HG03469 (cell line): Measurements from ENCODE around the gene RMRP.
"Not testable (repeated sequence)": the region's sequence is repeated elsewhere in the genome, so short reads cannot be mapped to it uniquely, and the experiment has no call there.

Experiments used
- ATAC-seq: cut with Tn5 transposase; IDR thresholded peaks from one replicate; pipeline ENCODE4 v1.9.1; 2021; ENCODE audit warnings: mild to moderate bottlenecking, moderate library complexity, moderate number of reproducible peaks; ENCODE audit not compliant: unreplicated experiment

RMRP gene

GRCh38 chr9:35646533-35647265 is 11.1 kb downstream of the RMRP start:
- peak; percentile 62 for ATAC-seq

- ATAC-seq, result no peak
These were observed 11.7 kb downstream of the RMRP start for GRCh38 chr9:35646153-35646532.

GRCh38 chr9:35645736-35646135 is 12.1 kb downstream of the RMRP start:
- not testable (repeated sequence) for ATAC-seq

GRCh38 chr9:35643046-35643445 is 14.8 kb downstream of the RMRP start:
- ATAC-seq, result no peak

GRCh38 chr9:35641478-35641877 is 16.3 kb downstream of the RMRP start:
- not testable (repeated sequence) for ATAC-seq

GRCh38 chr9:35640431-35640830 is 17.4 kb downstream of the RMRP start:
- not testable (repeated sequence) for ATAC-seq

GRCh38 chr9:35639631-35640030 is 18.2 kb downstream of the RMRP start:
- no peak for ATAC-seq

- ATAC-seq, result not testable (repeated sequence)
These were observed 18.6 kb downstream of the RMRP start for GRCh38 chr9:35639225-35639624.

GRCh38 chr9:35638751-35639150 is 19.1 kb downstream of the RMRP start:
- not testable (repeated sequence) for ATAC-seq

- ATAC-seq, result not testable (repeated sequence)
These were observed 20.3 kb downstream of the RMRP start for GRCh38 chr9:35637427-35637955.

- not testable (repeated sequence) for ATAC-seq
These were observed 21.0 kb downstream of the RMRP start for GRCh38 chr9:35636877-35637246.

GRCh38 chr9:35636135-35636876 is 21.5 kb downstream of the RMRP start:
- ATAC-seq, result no peak

GRCh38 chr9:35635730-35636129 is 22.1 kb downstream of the RMRP start:
- ATAC-seq, result no peak

GRCh38 chr9:35629597-35629996 is 28.2 kb downstream of the RMRP start:
- no peak for ATAC-seq

- ATAC-seq, result no peak
These were observed 29.3 kb downstream of the RMRP start for GRCh38 chr9:35628389-35628991.

GRCh38 chr9:35627575-35627974 is 30.2 kb downstream of the RMRP start:
- ATAC-seq, result no peak

- peak; percentile 38 for ATAC-seq
These were observed 38.0 kb downstream of the RMRP start for GRCh38 chr9:35619800-35620158.

- ATAC-seq, result peak; percentile 29
These were observed 38.7 kb downstream of the RMRP start for GRCh38 chr9:35618854-35619799.

GRCh38 chr9:35618325-35618727 is 39.5 kb downstream of the RMRP start, which contains the start of gene CD72:
TSS of gene CD72 (minus strand) at chr9:35618413. CDS start at chr9:35618303, 110 bp downstream.
- no peak for ATAC-seq

- ATAC-seq, result no peak
These were observed 40.3 kb downstream of the RMRP start for GRCh38 chr9:35617548-35617947.
